Inflammatory macrophage treated with lipopolysaccharide for 1 hour (primary cell): ENCODE results near the gene NDUFAF5.
A peak's percentile ranks its signal among the peaks of the same experiment; 100 is the strongest.
"Not testable (repeated sequence)": the region's sequence is repeated elsewhere in the genome, so short reads cannot be mapped to it uniquely, and the experiment has no call there.

Source experiments
- DNase-seq, 2 donors: peaks; one replicate each; pipeline ENCODE4 v3.0.0-alpha.2; 2020 to 2022

Gene NDUFAF5

GRCh38 chr20:13784893-13785715 is at the start of gene NDUFAF5, which contains the start of gene ESF1:
Gene NDUFAF5, plus strand, starts transcription at chr20:13785028. Its CDS starts 41 bp downstream, at chr20:13785069.
Gene ESF1, minus strand, starts transcription at chr20:13784919. Its CDS starts 1,779 bp downstream, at chr20:13783140.
- DNase-seq: peak; percentile 95

GRCh38 chr20:13735826-13736225 is 49.0 kb upstream of the NDUFAF5 start:
- no peak for DNase-seq

- DNase-seq: no peak
Measured at GRCh38 chr20:13736436-13737191, 48.2 kb upstream of the NDUFAF5 start.

GRCh38 chr20:13738187-13738586 is 46.6 kb upstream of the NDUFAF5 start:
- not testable (repeated sequence) for DNase-seq

GRCh38 chr20:13739731-13740649 is 44.8 kb upstream of the NDUFAF5 start:
- no peak for DNase-seq

GRCh38 chr20:13741879-13742278 is 42.9 kb upstream of the NDUFAF5 start:
- DNase-seq: no peak

GRCh38 chr20:13744352-13744751 is 40.5 kb upstream of the NDUFAF5 start:
- peak; percentile 3 to 5 for DNase-seq

GRCh38 chr20:13745784-13746183 is 39.0 kb upstream of the NDUFAF5 start:
- no peak for DNase-seq

- DNase-seq: no peak
Measured at GRCh38 chr20:13749811-13750210, 35.0 kb upstream of the NDUFAF5 start.

- DNase-seq: no peak
Measured at GRCh38 chr20:13753436-13754036, 31.3 kb upstream of the NDUFAF5 start.

GRCh38 chr20:13755809-13756208 is 29.0 kb upstream of the NDUFAF5 start:
- DNase-seq: no peak

- DNase-seq: no peak
Measured at GRCh38 chr20:13756551-13756950, 28.3 kb upstream of the NDUFAF5 start.

- no peak for DNase-seq
Measured at GRCh38 chr20:13758884-13759283, 25.9 kb upstream of the NDUFAF5 start.

GRCh38 chr20:13760451-13760946 is 24.3 kb upstream of the NDUFAF5 start:
- DNase-seq: not testable (repeated sequence)

GRCh38 chr20:13765299-13765698 is 19.5 kb upstream of the NDUFAF5 start:
- DNase-seq: no peak

GRCh38 chr20:13765868-13766416 is 18.9 kb upstream of the NDUFAF5 start:
- DNase-seq: no peak

GRCh38 chr20:13770141-13770540 is 14.7 kb upstream of the NDUFAF5 start:
- no peak for DNase-seq

GRCh38 chr20:13771853-13772453 is 12.9 kb upstream of the NDUFAF5 start:
- DNase-seq: peak; percentile 43 to 79

GRCh38 chr20:13772529-13772928 is 12.3 kb upstream of the NDUFAF5 start:
- DNase-seq: no peak

GRCh38 chr20:13775867-13776266 is 9.0 kb upstream of the NDUFAF5 start:
- DNase-seq: no peak

- DNase-seq: peak; percentile 68 to 77
Measured at GRCh38 chr20:13777171-13777601, 7.6 kb upstream of the NDUFAF5 start.
